ENCODE data around the gene ZNF787.
"Not testable (repeated sequence)": the region's sequence is repeated elsewhere in the genome, so short reads cannot be mapped to it uniquely, and the experiment has no call there.

Gene ZNF787

DNA sequence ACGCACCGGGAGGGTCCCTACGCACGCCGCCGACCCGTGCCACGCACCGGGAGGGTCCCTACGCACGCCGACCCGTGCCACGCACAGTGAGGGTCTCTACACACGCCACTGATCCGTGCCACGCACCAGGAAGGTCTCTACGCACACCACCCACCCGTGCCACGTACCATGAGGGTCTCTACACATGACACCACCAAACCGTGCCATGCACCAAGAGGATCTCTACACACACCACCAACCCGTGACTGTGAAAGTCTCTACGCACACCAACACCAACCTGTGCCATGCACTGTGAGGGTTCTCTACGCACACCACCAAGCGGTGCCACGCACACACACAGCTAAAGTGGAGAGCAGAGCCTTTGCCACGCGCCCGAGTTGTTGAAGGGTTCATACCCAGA lies 16.7 kb downstream of the ZNF787 start:
- DNase-seq, result no peak

DNA sequence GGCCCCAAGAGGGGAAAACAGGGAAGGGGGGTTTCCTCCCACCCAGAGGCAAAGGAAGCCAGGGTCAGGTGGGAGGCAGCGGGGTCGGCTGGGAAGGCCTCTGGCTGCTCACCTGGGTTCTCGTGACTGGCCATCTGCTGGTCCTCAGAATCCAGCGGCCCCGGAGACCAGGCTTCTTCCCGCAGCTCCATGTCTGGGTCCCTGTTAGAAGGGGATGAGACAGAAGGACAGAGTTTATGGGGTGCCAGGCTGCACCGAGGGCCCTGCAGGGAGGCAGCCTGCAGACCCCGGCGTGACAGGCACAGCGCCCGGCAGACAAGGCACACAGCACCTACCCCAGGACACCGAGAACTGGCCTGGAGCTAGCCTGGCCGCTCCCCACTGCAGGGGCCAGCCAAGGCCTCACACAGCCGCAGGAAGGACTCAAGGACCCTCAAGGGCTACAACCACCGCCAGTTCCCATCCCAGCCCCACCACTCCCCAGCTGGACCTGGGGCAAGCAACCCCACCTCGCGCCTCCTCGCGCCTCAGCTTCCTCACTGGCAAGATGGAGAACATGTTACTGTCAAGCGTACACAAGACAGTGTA lies 18.0 kb downstream of the ZNF787 start:
- DNase-seq, result no peak

DNA sequence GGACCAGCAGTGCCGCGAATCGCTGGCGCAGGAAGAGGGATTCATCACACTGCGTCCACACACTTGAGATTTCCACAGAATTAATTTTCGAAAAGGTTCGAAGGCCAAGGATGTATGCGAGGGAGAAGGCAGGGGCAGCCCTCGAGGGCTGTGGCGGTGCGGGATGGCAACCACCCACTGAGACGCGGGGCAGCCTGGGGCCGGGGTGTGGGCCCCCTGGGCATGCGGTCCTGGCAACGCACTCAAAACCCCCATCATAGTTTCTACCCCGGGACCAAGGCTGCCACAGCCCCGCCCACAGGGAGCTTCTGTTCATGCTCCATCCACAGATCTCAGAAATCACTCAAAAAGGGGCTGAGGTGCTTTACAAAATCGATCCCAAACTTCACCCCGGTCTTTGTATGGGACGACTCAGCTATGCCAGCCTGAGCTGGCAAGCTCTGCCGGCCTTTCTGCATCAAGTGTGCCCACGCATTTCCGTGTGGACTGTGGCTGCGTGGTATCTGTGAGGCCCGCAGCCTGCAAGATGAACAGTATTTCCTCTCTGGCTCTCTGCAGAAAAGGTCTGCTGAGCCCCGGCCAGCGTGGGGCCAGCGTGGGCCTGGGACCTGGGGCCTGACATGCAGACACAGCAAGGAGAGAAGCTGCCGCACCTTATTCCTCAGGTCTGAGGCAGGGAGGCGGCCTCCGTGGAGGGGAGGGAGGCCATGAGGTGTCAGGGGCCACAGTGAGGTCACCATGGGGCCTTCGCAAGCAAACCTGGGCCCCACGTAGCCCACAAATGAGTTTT lies 19.2 kb downstream of the ZNF787 start:
- DNase-seq, result no peak

DNA sequence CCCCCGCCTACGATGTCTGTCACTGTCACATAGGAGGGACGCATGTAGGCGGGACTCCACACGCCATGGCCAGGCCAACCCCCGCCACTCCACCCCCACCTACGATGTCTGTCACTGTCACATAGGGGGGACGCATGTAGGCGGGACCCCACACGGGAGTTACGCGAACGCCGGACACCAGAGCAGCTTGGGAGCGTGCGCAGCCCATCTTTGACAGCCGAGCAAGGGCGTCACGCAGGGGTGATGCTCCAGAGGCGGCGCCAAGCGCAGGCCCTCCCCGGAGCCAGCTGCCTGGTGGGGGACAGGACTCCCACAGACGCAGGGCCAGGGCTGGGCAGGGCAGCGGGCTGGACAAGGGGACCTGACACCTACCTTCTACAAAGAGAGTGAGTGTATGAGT lies 20.0 kb downstream of the ZNF787 start:
- DNase-seq, result no peak

DNA sequence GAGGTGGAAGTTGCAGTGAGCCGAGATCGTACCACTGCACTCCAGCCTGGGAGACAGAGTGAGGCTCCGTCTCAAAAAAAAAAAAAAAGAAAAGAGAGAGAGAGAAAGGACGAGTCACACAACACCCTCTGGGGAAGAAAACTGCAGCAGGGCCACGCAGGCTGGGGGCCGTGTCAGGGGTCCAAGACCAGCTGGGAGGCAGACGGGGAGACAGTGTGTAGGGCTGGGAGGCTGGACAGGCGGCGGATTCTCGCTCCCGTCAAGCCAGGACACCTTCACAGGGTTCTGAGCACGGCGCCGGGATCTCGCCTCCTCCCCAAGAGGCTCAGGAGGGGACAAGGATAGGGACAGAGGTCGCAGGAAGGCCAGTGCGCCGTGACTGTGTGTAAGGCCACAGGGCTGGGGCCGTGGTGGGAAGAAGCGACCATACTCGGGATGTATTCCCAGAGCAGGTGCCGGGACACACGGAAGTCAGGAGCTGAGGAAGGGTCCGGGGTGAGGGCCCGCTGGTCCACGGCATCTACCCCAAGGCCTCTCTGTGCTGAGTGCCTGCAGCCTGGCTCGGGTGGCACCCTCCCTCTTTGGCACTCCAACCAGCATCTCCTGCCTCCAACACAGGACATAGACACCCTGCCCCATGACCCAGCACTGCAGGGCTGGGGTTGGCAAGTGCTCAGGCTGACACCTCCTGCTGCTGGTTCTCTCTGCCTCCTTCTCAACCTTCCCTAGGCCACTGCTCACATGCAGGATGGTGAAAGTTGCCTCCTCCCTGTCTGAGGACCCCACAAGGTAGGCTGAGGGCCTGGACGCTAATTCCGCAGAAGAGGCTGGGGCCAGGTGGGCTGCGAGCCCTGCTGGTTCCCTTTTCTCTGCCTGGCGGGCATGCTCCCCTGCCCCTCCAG lies 21.2 kb downstream of the ZNF787 start:
- no peak for DNase-seq

DNA sequence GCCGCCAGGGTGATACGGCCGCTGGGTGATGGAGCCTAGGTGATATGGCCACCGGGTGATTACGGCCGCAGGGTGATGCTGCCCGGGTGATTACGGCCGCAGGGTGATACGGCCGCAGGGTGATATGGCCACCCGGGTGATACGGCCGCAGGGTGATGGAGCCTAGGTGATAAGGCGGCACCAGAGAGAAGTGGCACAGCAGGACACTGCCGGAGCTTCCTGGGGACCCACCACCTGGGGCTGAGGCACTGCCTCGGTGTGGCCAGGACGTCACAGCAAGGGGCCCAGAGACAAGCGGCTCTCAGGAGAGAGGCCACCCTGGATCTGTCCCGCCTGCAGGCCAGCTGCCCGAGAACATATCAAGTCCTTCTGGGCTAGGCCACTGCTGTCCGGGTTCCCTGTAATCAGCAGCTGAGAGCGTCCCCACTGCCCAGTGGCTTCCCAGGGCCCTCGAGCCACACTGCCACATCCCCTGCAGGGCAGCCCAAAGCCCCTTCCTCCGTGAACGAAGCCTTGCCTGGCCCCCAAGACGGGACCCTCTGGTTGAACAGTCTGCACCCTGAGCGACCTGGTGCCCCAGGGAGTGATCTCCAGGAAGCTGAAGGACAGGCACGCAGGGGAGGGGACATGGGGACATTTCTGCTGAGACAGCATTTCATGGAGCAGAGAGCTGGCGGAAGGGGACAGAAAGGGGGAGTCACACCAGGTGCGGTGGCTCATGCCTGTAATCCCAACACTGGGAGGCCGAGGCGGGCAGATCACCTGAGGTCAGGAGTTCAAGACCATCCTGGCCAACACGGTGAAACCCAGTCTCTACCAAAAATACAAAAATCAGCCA lies 22.1 kb downstream of the ZNF787 start:
- DNase-seq, result no peak

- not testable (repeated sequence) for DNase-seq
Observed at GRCh38 chr19:56098237-56098636, 22.9 kb downstream of the ZNF787 start.

- DNase-seq, result no peak
Observed at GRCh38 chr19:56097776-56098175, 23.3 kb downstream of the ZNF787 start.

GRCh38 chr19:56097306-56097705 lies 23.8 kb downstream of the ZNF787 start:
- no peak for DNase-seq

GRCh38 chr19:56096665-56097064 lies 24.4 kb downstream of the ZNF787 start:
- DNase-seq, result no peak

- DNase-seq, result no peak
Observed at GRCh38 chr19:56094449-56094848, 26.6 kb downstream of the ZNF787 start.

DNA sequence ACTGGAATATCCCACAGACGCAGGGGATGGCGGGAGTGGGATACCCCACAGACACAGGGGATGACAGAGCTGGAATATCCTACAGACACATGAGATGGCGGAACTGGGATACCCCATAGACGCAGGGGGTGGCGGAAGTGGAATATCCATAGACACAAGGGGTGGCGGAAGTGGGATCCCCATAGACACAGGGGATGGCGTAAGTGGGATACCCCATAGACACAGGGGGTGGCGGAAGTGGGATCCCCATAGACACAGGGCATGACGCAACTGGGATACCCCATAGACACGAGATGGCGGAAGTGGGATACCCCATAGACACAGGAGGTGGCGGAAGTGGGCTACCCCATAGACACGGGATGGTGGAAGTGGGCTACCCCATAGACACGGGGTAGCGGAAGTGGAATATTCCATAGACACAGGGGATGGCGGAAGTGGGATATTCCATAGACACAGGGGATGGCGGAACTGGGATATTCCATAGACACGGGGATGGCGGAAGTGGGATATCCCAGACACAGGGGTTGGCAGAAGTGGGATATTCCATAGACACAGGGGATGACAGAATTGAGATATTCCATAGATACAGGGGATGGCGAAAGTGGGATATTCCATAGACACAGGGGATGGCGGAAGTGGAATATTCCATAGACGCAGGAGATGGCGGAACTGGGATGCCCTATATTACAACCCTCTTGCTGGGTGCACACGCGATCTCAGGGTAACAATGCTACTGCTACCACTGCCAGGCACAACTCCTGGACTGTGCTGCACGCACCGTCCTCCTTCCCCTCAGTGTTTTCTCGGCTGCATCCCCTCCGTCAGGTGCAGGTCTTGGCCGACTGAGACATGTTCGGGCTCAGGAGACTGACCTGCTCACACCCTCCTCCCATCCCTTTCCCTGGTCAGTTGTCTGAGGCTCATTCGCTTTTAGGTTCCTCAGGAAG lies 28.1 kb downstream of the ZNF787 start:
- no peak for DNase-seq

- no peak for DNase-seq
Observed at GRCh38 chr19:56091751-56092546, 29.1 kb downstream of the ZNF787 start.

DNA sequence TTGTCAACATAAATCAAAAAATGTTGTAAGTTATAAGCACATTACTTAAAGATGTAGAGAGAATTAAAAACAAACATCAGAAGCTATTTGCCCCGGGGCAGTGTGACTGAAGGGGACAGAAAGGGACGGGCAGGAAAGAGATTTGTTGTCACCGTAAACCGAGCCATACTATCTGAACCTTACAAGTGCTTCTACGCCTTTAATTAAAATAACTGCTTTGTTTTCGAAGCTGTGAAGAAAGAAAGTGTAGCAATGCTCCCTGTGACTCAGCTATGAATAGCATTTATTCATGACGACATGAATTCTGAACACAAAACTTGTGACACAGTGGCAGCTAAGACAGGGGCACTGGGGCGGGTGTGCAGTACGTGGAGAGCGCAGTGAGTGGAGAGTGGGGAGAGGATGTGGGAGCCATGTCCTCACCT lies 30.0 kb downstream of the ZNF787 start:
- DNase-seq, result no peak

DNA sequence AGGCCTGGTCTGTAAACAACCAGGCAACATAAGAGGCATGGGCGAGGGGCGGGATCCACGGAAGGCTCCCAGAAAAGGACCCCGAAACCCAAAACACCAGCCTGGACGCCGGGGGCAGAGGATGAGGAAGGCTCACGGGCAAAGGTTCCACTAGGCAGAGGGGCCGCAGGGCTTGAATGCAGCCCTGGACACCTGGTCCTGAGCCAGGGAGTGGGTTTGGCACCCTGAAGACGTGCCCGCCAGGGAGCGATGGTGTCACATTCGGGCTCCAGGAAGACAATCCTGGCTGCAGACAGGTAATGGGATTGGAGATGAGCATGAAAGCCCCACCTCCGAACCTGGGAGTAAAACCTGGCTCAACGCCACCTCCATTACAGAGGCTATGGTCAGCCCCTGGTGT lies 31.8 kb downstream of the ZNF787 start:
- DNase-seq, result no peak

- DNase-seq, result no peak
Observed at GRCh38 chr19:56088497-56089215, 32.4 kb downstream of the ZNF787 start.

DNA sequence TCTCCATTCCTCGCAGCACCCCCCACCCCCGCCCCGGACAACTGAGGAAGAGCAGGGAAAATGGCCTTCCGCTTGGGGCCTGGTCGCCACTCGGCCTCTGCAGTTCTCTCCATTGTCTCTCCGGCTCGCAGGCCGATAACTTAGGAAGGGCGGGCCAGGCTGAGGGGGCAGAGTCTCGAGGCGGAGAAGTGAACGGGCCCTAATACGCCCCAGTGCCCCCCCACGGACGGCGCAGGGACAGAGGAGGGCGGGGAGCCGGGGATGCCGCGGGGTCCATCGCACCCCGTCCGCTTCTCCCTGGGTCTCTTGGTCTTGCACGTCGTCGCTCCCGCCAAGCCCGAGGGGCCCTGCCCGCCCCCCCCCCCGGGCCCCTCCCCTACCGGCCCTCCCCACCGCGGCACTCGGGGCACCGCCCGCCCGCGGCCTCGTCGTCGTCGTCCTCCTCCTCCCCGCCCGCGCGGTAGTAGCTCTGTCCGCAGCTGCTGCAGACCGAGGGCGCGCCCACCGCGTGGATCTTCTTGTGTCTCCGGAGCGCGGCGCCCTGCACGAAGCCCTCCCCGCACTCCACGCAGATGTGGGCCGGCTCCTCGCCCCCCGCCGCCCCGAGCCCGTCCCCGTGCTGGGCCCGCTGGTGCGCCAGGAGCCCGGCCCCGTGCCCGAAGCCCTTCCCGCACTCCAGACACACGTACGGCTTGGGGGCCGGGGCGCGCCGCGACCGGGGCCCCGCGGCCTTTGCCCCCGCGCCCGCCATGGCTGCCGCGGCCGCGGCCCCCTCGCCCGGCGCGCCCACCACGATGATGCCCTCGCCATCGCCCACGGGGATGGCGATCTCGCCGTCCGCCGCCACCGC lies 33.2 kb downstream of the ZNF787 start:
- no peak for DNase-seq

- DNase-seq, result no peak
Observed at GRCh38 chr19:56086671-56087430, 34.2 kb downstream of the ZNF787 start.
